OCI-LY3 (cell line): ENCODE data around the gene CYP4X1.
"Not testable (repeated sequence)": the region's sequence is repeated elsewhere in the genome, so short reads cannot be mapped to it uniquely, and the experiment has no call there.

ENCODE experiments used
- EZH2phosphoT487 ChIP-seq: fragments of 200-600 bp; shearing (Covaris generic); IDR thresholded peaks from 2 replicates; pipeline ENCODE4 v1.6.1; 2018; ENCODE audit warnings: antibody characterized with exemption, mixed run types, low read depth
- TF ChIP-seq, protein P1 (sequence below): fragments of 200-600, 300-600 bp; sonication (generic); IDR thresholded peaks from 2 replicates; pipeline ENCODE4 v1.5.1; 2014; ENCODE audit warnings: antibody characterized with exemption, low read length, low read depth

DNA sequence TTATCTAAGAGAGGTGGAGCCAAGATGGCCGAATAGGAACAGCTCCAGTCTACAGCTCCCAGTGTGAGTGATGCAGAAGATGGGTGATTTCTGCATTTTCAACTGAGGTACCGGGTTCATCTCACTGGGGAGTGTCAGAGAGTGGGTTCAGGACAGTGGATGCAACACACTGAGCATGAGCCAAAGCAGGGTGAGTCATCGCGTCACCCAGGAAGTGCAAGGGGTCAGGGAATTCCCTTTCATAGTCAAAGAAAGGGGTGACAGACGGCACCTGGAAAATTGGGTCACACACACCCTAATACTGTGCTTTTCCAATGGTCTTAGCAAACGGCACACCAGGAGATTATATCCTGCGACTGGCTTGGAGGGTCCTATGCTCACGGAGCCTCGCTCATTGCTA, 17.0 kb upstream of the CYP4X1 start:
- TF ChIP-seq, protein P1, sequence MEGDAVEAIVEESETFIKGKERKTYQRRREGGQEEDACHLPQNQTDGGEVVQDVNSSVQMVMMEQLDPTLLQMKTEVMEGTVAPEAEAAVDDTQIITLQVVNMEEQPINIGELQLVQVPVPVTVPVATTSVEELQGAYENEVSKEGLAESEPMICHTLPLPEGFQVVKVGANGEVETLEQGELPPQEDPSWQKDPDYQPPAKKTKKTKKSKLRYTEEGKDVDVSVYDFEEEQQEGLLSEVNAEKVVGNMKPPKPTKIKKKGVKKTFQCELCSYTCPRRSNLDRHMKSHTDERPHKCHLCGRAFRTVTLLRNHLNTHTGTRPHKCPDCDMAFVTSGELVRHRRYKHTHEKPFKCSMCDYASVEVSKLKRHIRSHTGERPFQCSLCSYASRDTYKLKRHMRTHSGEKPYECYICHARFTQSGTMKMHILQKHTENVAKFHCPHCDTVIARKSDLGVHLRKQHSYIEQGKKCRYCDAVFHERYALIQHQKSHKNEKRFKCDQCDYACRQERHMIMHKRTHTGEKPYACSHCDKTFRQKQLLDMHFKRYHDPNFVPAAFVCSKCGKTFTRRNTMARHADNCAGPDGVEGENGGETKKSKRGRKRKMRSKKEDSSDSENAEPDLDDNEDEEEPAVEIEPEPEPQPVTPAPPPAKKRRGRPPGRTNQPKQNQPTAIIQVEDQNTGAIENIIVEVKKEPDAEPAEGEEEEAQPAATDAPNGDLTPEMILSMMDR: not testable (repeated sequence)
- TF ChIP-seq EZH2phosphoT487: not testable (repeated sequence)
